Body of pancreas (tissue), 4 donors: ENCODE measurements around the gene AKAP13.

Experiments used
- CTCF ChIP-seq, 7 experiments: fragments of 450-650 bp in 4 of 7; fragments of 200-600 bp in 3 of 7; sonication (generic) in 3 of 7; IDR thresholded peaks; one replicate each; pipeline ENCODE4 v1.5.1; 2016 to 2019; ENCODE audit warnings: antibody characterized with exemption in 7 of 7
- POLR2A ChIP-seq, 3 donors: fragments of 450-650 bp; IDR thresholded peaks; one replicate each; pipeline ENCODE4 v1.6.1; 2016; ENCODE audit warnings: antibody characterized with exemption in 3 of 3, mild to moderate bottlenecking in 2 of 3

GRCh38 chr15:85760049-85760448 lies 379.6 kb downstream of the AKAP13 start:
- TF ChIP-seq CTCF (IDR thresholded peaks at IDR 0.05): no peak
- TF ChIP-seq POLR2A (IDR thresholded peaks at IDR 0.05): no peak
